Measurements from ENCODE around the gene HLA-DMB. TPM values are rescaled to one million over a fixed set of nuclear protein-coding genes. Genes with fewer than 3 reads are reported as not detected.

The HLA-DMB gene
- total and polyA plus RNA-seq, 10 of the 15 experiments (the other 5 are each of a cell fraction or from before 2014, with no cell fraction given): 114 to 173 (median 150) TPM

DNA sequence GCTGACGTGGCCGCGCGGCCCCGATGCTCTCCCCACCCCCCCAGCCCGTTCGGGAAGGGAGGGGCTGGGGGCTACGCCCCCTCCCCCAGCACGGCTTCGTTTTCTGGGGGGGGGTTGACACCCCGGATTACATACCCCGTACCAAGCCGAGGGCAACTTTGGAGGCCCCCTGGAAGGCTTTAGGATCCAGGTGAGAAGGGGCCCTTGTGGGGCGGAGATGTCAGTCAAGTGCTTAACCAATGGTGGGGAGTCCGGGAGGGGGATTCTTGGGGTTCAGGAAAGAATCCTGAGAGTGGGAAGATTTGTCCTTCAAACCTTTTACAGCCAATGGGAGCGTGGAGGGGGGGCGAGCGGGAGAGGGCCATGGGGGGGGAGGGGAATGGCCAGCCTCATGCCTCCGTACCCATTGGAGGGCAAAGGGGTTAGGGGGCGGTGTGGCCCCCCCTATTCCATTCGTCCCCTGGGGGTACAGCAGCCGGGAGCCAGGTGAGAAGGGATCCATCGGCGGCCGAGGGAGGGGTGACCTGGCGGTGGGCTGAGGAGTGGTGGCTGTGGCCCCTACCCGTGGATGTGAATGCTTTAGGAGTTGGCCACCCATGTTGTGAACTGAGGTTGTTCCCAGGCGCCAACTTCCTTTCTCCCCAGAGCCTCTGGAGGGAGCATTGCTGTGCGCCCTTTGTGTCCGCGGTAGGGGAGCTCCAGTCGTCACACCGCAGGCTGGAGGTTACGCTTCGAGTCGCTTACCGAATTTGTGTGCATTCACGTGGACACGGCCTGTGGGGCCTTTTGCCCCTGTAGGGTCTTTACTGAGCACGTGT is 28.2 kb upstream of the HLA-DMB start (continued):
- TF ChIP-seq FOXK2 (IDR thresholded peaks at IDR 0.05): no peak
- TF ChIP-seq TARDBP (IDR thresholded peaks at IDR 0.05; ENCODE audit: borderline replicate concordance): no peak
- TF ChIP-seq CBX3 (IDR thresholded peaks at IDR 0.05; ENCODE audit: borderline replicate concordance, low read depth): no peak
- TF ChIP-seq, protein P1, sequence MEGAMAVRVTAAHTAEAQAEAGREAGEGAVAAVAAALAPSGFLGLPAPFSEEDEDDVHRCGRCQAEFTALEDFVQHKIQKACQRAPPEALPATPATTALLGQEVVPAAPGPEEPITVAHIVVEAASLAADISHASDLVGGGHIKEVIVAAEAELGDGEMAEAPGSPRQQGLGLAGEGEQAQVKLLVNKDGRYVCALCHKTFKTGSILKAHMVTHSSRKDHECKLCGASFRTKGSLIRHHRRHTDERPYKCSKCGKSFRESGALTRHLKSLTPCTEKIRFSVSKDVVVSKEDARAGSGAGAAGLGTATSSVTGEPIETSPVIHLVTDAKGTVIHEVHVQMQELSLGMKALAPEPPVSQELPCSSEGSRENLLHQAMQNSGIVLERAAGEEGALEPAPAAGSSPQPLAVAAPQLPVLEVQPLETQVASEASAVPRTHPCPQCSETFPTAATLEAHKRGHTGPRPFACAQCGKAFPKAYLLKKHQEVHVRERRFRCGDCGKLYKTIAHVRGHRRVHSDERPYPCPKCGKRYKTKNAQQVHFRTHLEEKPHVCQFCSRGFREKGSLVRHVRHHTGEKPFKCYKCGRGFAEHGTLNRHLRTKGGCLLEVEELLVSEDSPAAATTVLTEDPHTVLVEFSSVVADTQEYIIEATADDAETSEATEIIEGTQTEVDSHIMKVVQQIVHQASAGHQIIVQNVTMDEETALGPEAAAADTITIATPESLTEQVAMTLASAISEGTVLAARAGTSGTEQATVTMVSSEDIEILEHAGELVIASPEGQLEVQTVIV (IDR thresholded peaks at IDR 0.05; ENCODE audit: borderline replicate concordance, partially characterized antibody): no peak
- peak; percentile 60 for TF ChIP-seq RAD51 (IDR thresholded peaks at IDR 0.05)
- TF ChIP-seq, protein P2, sequence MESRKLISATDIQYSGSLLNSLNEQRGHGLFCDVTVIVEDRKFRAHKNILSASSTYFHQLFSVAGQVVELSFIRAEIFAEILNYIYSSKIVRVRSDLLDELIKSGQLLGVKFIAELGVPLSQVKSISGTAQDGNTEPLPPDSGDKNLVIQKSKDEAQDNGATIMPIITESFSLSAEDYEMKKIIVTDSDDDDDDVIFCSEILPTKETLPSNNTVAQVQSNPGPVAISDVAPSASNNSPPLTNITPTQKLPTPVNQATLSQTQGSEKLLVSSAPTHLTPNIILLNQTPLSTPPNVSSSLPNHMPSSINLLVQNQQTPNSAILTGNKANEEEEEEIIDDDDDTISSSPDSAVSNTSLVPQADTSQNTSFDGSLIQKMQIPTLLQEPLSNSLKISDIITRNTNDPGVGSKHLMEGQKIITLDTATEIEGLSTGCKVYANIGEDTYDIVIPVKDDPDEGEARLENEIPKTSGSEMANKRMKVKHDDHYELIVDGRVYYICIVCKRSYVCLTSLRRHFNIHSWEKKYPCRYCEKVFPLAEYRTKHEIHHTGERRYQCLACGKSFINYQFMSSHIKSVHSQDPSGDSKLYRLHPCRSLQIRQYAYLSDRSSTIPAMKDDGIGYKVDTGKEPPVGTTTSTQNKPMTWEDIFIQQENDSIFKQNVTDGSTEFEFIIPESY (IDR thresholded peaks at IDR 0.05): no peak
- TF ChIP-seq, protein P3, sequence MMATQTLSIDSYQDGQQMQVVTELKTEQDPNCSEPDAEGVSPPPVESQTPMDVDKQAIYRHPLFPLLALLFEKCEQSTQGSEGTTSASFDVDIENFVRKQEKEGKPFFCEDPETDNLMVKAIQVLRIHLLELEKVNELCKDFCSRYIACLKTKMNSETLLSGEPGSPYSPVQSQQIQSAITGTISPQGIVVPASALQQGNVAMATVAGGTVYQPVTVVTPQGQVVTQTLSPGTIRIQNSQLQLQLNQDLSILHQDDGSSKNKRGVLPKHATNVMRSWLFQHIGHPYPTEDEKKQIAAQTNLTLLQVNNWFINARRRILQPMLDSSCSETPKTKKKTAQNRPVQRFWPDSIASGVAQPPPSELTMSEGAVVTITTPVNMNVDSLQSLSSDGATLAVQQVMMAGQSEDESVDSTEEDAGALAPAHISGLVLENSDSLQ (IDR thresholded peaks at IDR 0.05): peak; percentile 86
- TF ChIP-seq NBN (IDR thresholded peaks at IDR 0.05): peak; percentile 35; the same call in 1 of the 2 replicates
- TF ChIP-seq, protein P4, sequence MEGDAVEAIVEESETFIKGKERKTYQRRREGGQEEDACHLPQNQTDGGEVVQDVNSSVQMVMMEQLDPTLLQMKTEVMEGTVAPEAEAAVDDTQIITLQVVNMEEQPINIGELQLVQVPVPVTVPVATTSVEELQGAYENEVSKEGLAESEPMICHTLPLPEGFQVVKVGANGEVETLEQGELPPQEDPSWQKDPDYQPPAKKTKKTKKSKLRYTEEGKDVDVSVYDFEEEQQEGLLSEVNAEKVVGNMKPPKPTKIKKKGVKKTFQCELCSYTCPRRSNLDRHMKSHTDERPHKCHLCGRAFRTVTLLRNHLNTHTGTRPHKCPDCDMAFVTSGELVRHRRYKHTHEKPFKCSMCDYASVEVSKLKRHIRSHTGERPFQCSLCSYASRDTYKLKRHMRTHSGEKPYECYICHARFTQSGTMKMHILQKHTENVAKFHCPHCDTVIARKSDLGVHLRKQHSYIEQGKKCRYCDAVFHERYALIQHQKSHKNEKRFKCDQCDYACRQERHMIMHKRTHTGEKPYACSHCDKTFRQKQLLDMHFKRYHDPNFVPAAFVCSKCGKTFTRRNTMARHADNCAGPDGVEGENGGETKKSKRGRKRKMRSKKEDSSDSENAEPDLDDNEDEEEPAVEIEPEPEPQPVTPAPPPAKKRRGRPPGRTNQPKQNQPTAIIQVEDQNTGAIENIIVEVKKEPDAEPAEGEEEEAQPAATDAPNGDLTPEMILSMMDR (IDR thresholded peaks at IDR 0.05 in 2 of 3, conservative IDR thresholded peaks at IDR 0.05 in 1 of 3; ENCODE audit: control insufficient read depth in 2 of 3, extremely low read depth in 1 of 3, insufficient read depth in 1 of 3, low read depth in 3 of 3, low read length in 3 of 3): no peak
- TF ChIP-seq RFX5 (IDR thresholded peaks at IDR 0.05; ENCODE audit: low read depth, low read length): no peak
- peak; percentile 67; the same call in 1 of the 2 replicates for TF ChIP-seq MXI1 (IDR thresholded peaks at IDR 0.05; ENCODE audit: low read depth, low read length)
- TF ChIP-seq ZSCAN29 (IDR thresholded peaks at IDR 0.05): no peak
- TF ChIP-seq CHD2 (IDR thresholded peaks at IDR 0.05; ENCODE audit: borderline replicate concordance, low read depth, low read length): no peak
- TF ChIP-seq, protein P5, sequence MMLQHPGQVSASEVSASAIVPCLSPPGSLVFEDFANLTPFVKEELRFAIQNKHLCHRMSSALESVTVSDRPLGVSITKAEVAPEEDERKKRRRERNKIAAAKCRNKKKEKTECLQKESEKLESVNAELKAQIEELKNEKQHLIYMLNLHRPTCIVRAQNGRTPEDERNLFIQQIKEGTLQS (IDR thresholded peaks at IDR 0.05; ENCODE audit: borderline replicate concordance, extremely low read depth, low read depth, low read length): no peak
- TF ChIP-seq MTA2 (IDR thresholded peaks at IDR 0.05; ENCODE audit: low read depth): no peak
- TF ChIP-seq, protein P6, sequence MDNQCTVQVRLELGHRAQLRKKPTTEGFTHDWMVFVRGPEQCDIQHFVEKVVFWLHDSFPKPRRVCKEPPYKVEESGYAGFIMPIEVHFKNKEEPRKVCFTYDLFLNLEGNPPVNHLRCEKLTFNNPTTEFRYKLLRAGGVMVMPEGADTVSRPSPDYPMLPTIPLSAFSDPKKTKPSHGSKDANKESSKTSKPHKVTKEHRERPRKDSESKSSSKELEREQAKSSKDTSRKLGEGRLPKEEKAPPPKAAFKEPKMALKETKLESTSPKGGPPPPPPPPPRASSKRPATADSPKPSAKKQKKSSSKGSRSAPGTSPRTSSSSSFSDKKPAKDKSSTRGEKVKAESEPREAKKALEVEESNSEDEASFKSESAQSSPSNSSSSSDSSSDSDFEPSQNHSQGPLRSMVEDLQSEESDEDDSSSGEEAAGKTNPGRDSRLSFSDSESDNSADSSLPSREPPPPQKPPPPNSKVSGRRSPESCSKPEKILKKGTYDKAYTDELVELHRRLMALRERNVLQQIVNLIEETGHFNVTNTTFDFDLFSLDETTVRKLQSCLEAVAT (IDR thresholded peaks at IDR 0.05): 0 out of 2 replicates have a peak, but pooled peaks have one; percentile 68
- no peak for TF ChIP-seq RCOR1 (conservative IDR thresholded peaks at IDR 0.05; ENCODE audit: low read depth, low read length)
- TF ChIP-seq KAT2A (conservative IDR thresholded peaks at IDR 0.05; ENCODE audit: control insufficient read depth, low read depth, low read length): no peak
- peak; percentile 75 for TF ChIP-seq MYC (IDR thresholded peaks at IDR 0.05; ENCODE audit: insufficient read depth, insufficient read length, insufficient replicate concordance, low read length, severe bottlenecking)
- TF ChIP-seq RB1 (IDR thresholded peaks at IDR 0.05; ENCODE audit: borderline replicate concordance): no peak

Data from GM12878 (cell line).